Stomach (tissue), 9 donors: ENCODE results near the gene CLEC16A. TPM values are rescaled to one million over a fixed set of nuclear protein-coding genes. Genes with fewer than 3 reads are reported as not detected.

Experiments
- DNase-seq, 2 donors: peaks; one replicate each; pipeline versions ENCODE4 v3.0.0 to v3.0.0-alpha.2; 2013 to 2019
- H3K27ac ChIP-seq, 5 donors: fragments of 200-600 bp in 4 of 5; sonication (generic) in 4 of 5; one replicate each; pipeline ENCODE4 v1.5.1; 2013 to 2019; ENCODE audit warnings: mild to moderate bottlenecking in 1 of 5, moderate library complexity in 1 of 5
- H3K27me3 ChIP-seq, 3 donors: fragments of 200-600 bp; sonication (generic); one replicate each; pipeline ENCODE4 v1.5.1; 2017 to 2019; ENCODE audit warnings: mixed run types in 1 of 3
- H3K36me3 ChIP-seq, 4 donors: fragments of 200-600 bp; sonication (generic); 1 replicate in 3 of 4; 2 replicates in 1 of 4; pipeline ENCODE4 v1.5.1; 2016 to 2019
- H3K4me1 ChIP-seq, 4 donors: fragments of 200-600 bp; sonication (generic); one replicate each; pipeline ENCODE4 v1.5.1; 2016 to 2019
- H3K4me3 ChIP-seq, 4 donors: fragments of 200-600 bp; sonication (generic) in 3 of 4; one replicate each; pipeline ENCODE4 v1.5.1; 2016 to 2019; ENCODE audit warnings: mild to moderate bottlenecking in 1 of 4
- H3K9me3 ChIP-seq, 4 donors: fragments of 200-600 bp; sonication (generic); one replicate each; pipeline ENCODE4 v1.5.1; 2016 to 2019
- CTCF ChIP-seq, 7 experiments: fragments of 450-650 bp in 4 of 7; fragments of 200-600 bp in 3 of 7; sonication (generic) in 3 of 7; IDR thresholded peaks; one replicate each; pipeline ENCODE4 v1.5.1; 2016 to 2019; ENCODE audit warnings: antibody characterized with exemption in 7 of 7, control low read depth in 2 of 7, mild to moderate bottlenecking in 1 of 7
- EP300 ChIP-seq: sonication (generic); formaldehyde crosslinking; IDR thresholded peaks from one replicate; pipeline ENCODE4 v1.6.1; 2017; ENCODE audit warnings: antibody characterized with exemption
- POLR2A ChIP-seq, 4 donors: fragments of 450-650 bp; IDR thresholded peaks; one replicate each; pipeline ENCODE4 v1.6.1; 2016; ENCODE audit warnings: antibody characterized with exemption in 4 of 4, control low read depth in 2 of 4, mild to moderate bottlenecking in 1 of 4, moderate library complexity in 1 of 4
- POLR2AphosphoS5 ChIP-seq, 3 donors: sonication (generic); formaldehyde crosslinking; IDR thresholded peaks; one replicate each; pipeline ENCODE4 v1.6.1; 2016; ENCODE audit warnings: antibody characterized with exemption in 3 of 3
- WGBS, 5 donors: extraction: QIAGEN DNeasy Blood & Tissue Kit in 3 of 5; methylation state at CpG; one replicate each; pipeline versions ENCODE4 v1.1.5 to v1.1.7; 2013 to 2018; 5-methylcytosine and 5-hydroxymethylcytosine counted together
- intact Hi-C: fragments of 100-400 bp; cut with DNase I; formaldehyde crosslinking; loops from one replicate; pipeline ENCODE4 v1.15.1; 2023; ENCODE audit warnings: low total_unique reads
- polyA plus RNA-seq, 3 donors: library from polyadenylated mRNA; stranded (reverse); fragments of 200-250 nt; gene quantifications; one replicate each; pipeline ENCODE4 v1.2.3, GENCODE V29; 2013
- total RNA-seq, 5 donors: library from RNA; depleted of rRNA; stranded (reverse); fragments of >200 nt; gene quantifications; one replicate each; pipeline versions ENCODE4 v1.1.0 to v1.2.3, GENCODE V29; 2014 to 2016
- donor health status: healthy with polysubstance abuse.
- donor health status: Bipolar disorder and iron deficiency.
- donor health status: healthy.

CLEC16A gene
- total and polyA plus RNA-seq, 8 donors = 5.8 to 176 (median 21.8) TPM

- peak in 1 of 2 donors; percentile 69 for DNase-seq
- WGBS, 5 donors = 61 to 67% (median 66%) methylated on average over 6 of the region's 6 CpGs
- Histone ChIP-seq H3K9me3 (no peaks in the 10 kb centered on the region), H3K4me1 (peaks cover 19 to 56% (median 36%) of the 10 kb centered on the region in 4 donors), H3K27ac (peak overlapping the region in 4 of 5 donors; percentile 40 to 79 (median 72)), H3K27me3 (no peaks in the 10 kb centered on the region), H3K4me3 (no peak overlapping the region), H3K36me3 (peaks cover 0 to 18% (median 4%) of the 10 kb centered on the region in 4 donors)
- no peak for TF ChIP-seq CTCF (IDR thresholded peaks at IDR 0.05)
- no peak for TF ChIP-seq POLR2AphosphoS5 (IDR thresholded peaks at IDR 0.05)
- TF ChIP-seq POLR2A (IDR thresholded peaks at IDR 0.05) = no peak
- no peak for TF ChIP-seq EP300
- intact Hi-C loops = no loop called here
These were observed 135.4 kb downstream of the CLEC16A start for GRCh38 chr16:11079652-11080187.

GRCh38 chr16:11080327-11080967 lies 136.1 kb downstream of the CLEC16A start:
- intact Hi-C loops = no loop called here
- TF ChIP-seq CTCF (IDR thresholded peaks at IDR 0.05) (no peak), POLR2A (IDR thresholded peaks at IDR 0.05) (no peak), POLR2AphosphoS5 (IDR thresholded peaks at IDR 0.05) (no peak), EP300 (no peak)
- H3K27ac ChIP-seq = peak overlapping the region in 3 of 5 donors; percentile 40 to 79 (median 68)

GRCh38 chr16:11080999-11081630 lies 136.8 kb downstream of the CLEC16A start:
- peaks cover 19 to 66% (median 41%) of the 10 kb centered on the region in 4 donors for H3K4me1 ChIP-seq
- H3K27me3 ChIP-seq = no peaks in the 10 kb centered on the region
- peak overlapping the region in 2 of 5 donors; percentile 18 to 79 for H3K27ac ChIP-seq
- DNase-seq = no peak
- H3K36me3 ChIP-seq = peaks cover 0 to 22% (median 9%) of the 10 kb centered on the region in 4 donors
- no peak for TF ChIP-seq POLR2A (IDR thresholded peaks at IDR 0.05)
- no peak for TF ChIP-seq POLR2AphosphoS5 (IDR thresholded peaks at IDR 0.05)
- no peak for TF ChIP-seq CTCF (IDR thresholded peaks at IDR 0.05)
- no peak for TF ChIP-seq EP300
- no peaks in the 10 kb centered on the region for H3K9me3 ChIP-seq
- intact Hi-C loops = no loop called here
- WGBS, 5 donors = 95 to 97% (median 97%) methylated on average over 7 of the region's 7 CpGs
- H3K4me3 ChIP-seq = no peak overlapping the region

More at GRCh38 chr16:11080327-11080967, 136.1 kb downstream of the CLEC16A start:
- no peak for DNase-seq
- WGBS, 5 donors = 78 to 91% (median 86%) methylated on average over 10 of the region's 10 CpGs
- Histone ChIP-seq H3K27me3 (no peaks in the 10 kb centered on the region), H3K4me3 (no peak overlapping the region), H3K36me3 (peaks cover 0 to 21% (median 8%) of the 10 kb centered on the region in 4 donors), H3K4me1 (peaks cover 19 to 63% (median 40%) of the 10 kb centered on the region in 4 donors), H3K9me3 (no peaks in the 10 kb centered on the region)

GRCh38 chr16:11082108-11082859 lies 137.9 kb downstream of the CLEC16A start:
- peaks cover 0 to 22% (median 9%) of the 10 kb centered on the region in 4 donors for H3K36me3 ChIP-seq
- WGBS, 5 donors = 94 to 96% (median 94%) methylated on average over 16 of the region's 16 CpGs
- DNase-seq = no peak
- intact Hi-C loops = no loop called here
- H3K4me3 ChIP-seq = no peak overlapping the region
- H3K27ac ChIP-seq = peak overlapping the region in 1 of 5 donors; percentile 79
- H3K27me3 ChIP-seq = no peaks in the 10 kb centered on the region
- H3K9me3 ChIP-seq = no peaks in the 10 kb centered on the region
- H3K4me1 ChIP-seq = peaks cover 19 to 68% (median 39%) of the 10 kb centered on the region in 4 donors
- no peak for TF ChIP-seq POLR2AphosphoS5 (IDR thresholded peaks at IDR 0.05)
- TF ChIP-seq EP300 = no peak
- no peak for TF ChIP-seq POLR2A (IDR thresholded peaks at IDR 0.05)
- no peak for TF ChIP-seq CTCF (IDR thresholded peaks at IDR 0.05)
